Spleen (tissue), 11 donors: Measurements from ENCODE around the gene TEKTIP1. TPM values are rescaled to one million over a fixed set of nuclear protein-coding genes. Genes with fewer than 3 reads are reported as not detected.

Source experiments
- DNase-seq: peaks from one replicate; pipeline ENCODE4 v3.0.0-alpha.2; 2020
- H3K27ac ChIP-seq, 8 donors: fragments of 200-600 bp; sonication (generic) in 7 of 8; 1 replicate in 4 of 8; 2 replicates in 4 of 8; pipeline versions ENCODE4 v1.5.0 to v1.8.0; 2016 to 2021; ENCODE audit warnings: inconsistent platforms in 4 of 8, mild to moderate bottlenecking in 4 of 8, moderate library complexity in 1 of 8
- H3K27me3 ChIP-seq, 7 donors: fragments of 200-600 bp; sonication (generic) in 6 of 7; replicated peaks in 1 of 7; 1 replicate in 4 of 7; 2 replicates in 3 of 7; pipeline versions ENCODE4 v1.5.0 to v1.8.0; 2016 to 2021; ENCODE audit warnings: inconsistent platforms in 3 of 7, mild to moderate bottlenecking in 1 of 7
- H3K36me3 ChIP-seq, 6 donors: fragments of 200-600 bp; sonication (generic) in 5 of 6; 1 replicate in 4 of 6; 2 replicates in 2 of 6; pipeline versions ENCODE4 v1.5.0 to v1.8.0; 2016 to 2021; ENCODE audit warnings: inconsistent platforms in 2 of 6
- H3K4me1 ChIP-seq, 6 donors: fragments of 200-600 bp; sonication (generic) in 5 of 6; 1 replicate in 3 of 6; 2 replicates in 3 of 6; pipeline versions ENCODE4 v1.5.0 to v1.8.0; 2016 to 2021; ENCODE audit warnings: inconsistent platforms in 3 of 6
- H3K4me3 ChIP-seq, 8 donors: fragments of 200-600 bp; sonication (generic) in 7 of 8; 1 replicate in 4 of 8; 2 replicates in 4 of 8; pipeline versions ENCODE4 v1.5.0 to v1.8.0; 2016 to 2021; ENCODE audit warnings: inconsistent platforms in 4 of 8, mild to moderate bottlenecking in 4 of 8, moderate library complexity in 2 of 8
- H3K9me3 ChIP-seq, 8 donors: fragments of 200-600 bp; sonication (generic) in 7 of 8; 1 replicate in 4 of 8; 2 replicates in 4 of 8; pipeline versions ENCODE4 v1.5.0 to v1.8.0; 2016 to 2021; ENCODE audit warnings: inconsistent platforms in 4 of 8
- POLR2A ChIP-seq, 3 donors: fragments of 450-650 bp; IDR thresholded peaks; one replicate each; pipeline ENCODE4 v1.5.1; 2017; ENCODE audit warnings: antibody characterized with exemption in 3 of 3, mild to moderate bottlenecking in 1 of 3
- POLR2AphosphoS5 ChIP-seq, 3 donors: sonication (generic); formaldehyde crosslinking; IDR thresholded peaks; one replicate each; pipeline ENCODE4 v1.5.1; 2017; ENCODE audit warnings: antibody characterized with exemption in 3 of 3
- WGBS, 5 donors: extraction: QIAGEN DNeasy Blood & Tissue Kit in 3 of 5; methylation state at CpG; one replicate each; pipeline versions ENCODE4 v1.1.5 to v1.1.7; 2013 to 2018; 5-methylcytosine and 5-hydroxymethylcytosine counted together
- intact Hi-C: fragments of 100-400 bp; cut with DNase I; formaldehyde crosslinking; loops from one replicate; pipeline ENCODE4 v1.15.0; 2023; ENCODE audit warnings: low total_unique reads
- polyA plus RNA-seq, 3 donors: library from polyadenylated mRNA; stranded (reverse); fragments of 200-250 nt; gene quantifications; one replicate each; pipeline ENCODE4 v1.2.1, GENCODE V29; 2013
- total RNA-seq, 7 donors: library from RNA; depleted of rRNA in 3 of 7; stranded (reverse); fragments of >200 nt in 3 of 7; fragmentation: NEBNext Ultra II Directional in 4 of 7; extraction: Animal tissue kit (Norgen Biotek cat#: 25700) in 4 of 7; gene quantifications; one replicate each; pipeline versions ENCODE4 v1.1.0 to v1.2.1, GENCODE V29; 2016 to 2021
- TF ChIP-seq, protein P1 (sequence below), 11 experiments: fragments of 200-600 bp in 7 of 11; fragments of 450-650 bp in 4 of 11; sonication (generic) in 4 of 11; IDR thresholded peaks in 8 of 11; conservative IDR thresholded peaks in 3 of 11; 1 replicate in 7 of 11; 2 replicates in 4 of 11; pipeline versions ENCODE4 v1.4.0 to v1.8.0; 2016 to 2021; ENCODE audit warnings: antibody characterized with exemption in 11 of 11, inconsistent platforms in 4 of 11, mild to moderate bottlenecking in 1 of 11
- donor health status: healthy with polysubstance abuse.
- donor health status: DM: no; HTN: no; CAD: no; lungs with moderate emphysema.
- donor health status: DM: no; HTN: no; CAD: no.
- donor health status: Bipolar disorder and iron deficiency.
- donor health status: healthy.
- donor health status: DM: no; HTN: no; CAD: no.
- donor health status: DM: yes; HTN: yes; CAD: no.

TEKTIP1 gene
- total and polyA plus RNA-seq, 10 donors: 1.2 to 7.4 (median 3.1) TPM; not detected in 1

DNA sequence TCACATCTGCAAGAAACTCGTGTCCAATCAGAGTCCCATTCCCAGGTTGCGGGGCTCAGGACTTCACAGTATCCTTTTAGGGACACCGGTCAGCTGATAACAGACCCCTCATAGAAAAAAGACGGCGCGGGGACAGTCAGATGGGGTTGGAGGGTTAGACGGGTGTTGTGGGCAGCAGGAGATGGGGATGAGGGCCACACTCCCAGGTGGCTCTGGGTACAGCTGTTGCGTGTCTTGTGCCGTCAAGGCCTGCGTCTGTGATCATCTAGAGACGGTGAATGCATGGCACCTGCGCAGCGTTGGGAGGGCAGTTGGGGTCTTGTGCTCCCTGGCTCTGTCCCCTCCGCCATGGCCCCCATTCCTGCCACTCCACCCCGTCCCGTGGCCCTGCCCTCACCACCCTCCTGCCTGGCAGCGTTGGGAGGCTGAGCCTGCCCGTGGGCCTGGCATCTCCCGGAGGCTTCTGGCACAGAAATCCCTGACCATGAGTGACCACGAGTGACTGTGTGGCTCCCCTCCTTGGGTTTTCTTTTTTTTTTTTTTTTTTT is 14.0 kb upstream of the TEKTIP1 start:
- Histone ChIP-seq H3K36me3 (peaks cover 10 to 85% (median 61%) of the 10 kb centered on the region in 6 donors), H3K9me3 (no peaks in the 10 kb centered on the region), H3K27ac (no peak overlapping the region), H3K27me3 (no peaks in the 10 kb centered on the region), H3K4me1 (peaks cover 0 to 11% (median 0%) of the 10 kb centered on the region in 6 donors), H3K4me3 (no peak overlapping the region)
- intact Hi-C loops: no loop called here
- TF ChIP-seq, protein P1, sequence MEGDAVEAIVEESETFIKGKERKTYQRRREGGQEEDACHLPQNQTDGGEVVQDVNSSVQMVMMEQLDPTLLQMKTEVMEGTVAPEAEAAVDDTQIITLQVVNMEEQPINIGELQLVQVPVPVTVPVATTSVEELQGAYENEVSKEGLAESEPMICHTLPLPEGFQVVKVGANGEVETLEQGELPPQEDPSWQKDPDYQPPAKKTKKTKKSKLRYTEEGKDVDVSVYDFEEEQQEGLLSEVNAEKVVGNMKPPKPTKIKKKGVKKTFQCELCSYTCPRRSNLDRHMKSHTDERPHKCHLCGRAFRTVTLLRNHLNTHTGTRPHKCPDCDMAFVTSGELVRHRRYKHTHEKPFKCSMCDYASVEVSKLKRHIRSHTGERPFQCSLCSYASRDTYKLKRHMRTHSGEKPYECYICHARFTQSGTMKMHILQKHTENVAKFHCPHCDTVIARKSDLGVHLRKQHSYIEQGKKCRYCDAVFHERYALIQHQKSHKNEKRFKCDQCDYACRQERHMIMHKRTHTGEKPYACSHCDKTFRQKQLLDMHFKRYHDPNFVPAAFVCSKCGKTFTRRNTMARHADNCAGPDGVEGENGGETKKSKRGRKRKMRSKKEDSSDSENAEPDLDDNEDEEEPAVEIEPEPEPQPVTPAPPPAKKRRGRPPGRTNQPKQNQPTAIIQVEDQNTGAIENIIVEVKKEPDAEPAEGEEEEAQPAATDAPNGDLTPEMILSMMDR (IDR thresholded peaks at IDR 0.05 in 8 of 11, conservative IDR thresholded peaks at IDR 0.05 in 3 of 11): no peak
- peak in 1 of 3 donors; percentile 4 for TF ChIP-seq POLR2AphosphoS5 (IDR thresholded peaks at IDR 0.05)
- DNase-seq: no peak
- 91 to 99% (median 95%) methylated on average over 20 of the region's 20 CpGs for WGBS, 5 donors

DNA sequence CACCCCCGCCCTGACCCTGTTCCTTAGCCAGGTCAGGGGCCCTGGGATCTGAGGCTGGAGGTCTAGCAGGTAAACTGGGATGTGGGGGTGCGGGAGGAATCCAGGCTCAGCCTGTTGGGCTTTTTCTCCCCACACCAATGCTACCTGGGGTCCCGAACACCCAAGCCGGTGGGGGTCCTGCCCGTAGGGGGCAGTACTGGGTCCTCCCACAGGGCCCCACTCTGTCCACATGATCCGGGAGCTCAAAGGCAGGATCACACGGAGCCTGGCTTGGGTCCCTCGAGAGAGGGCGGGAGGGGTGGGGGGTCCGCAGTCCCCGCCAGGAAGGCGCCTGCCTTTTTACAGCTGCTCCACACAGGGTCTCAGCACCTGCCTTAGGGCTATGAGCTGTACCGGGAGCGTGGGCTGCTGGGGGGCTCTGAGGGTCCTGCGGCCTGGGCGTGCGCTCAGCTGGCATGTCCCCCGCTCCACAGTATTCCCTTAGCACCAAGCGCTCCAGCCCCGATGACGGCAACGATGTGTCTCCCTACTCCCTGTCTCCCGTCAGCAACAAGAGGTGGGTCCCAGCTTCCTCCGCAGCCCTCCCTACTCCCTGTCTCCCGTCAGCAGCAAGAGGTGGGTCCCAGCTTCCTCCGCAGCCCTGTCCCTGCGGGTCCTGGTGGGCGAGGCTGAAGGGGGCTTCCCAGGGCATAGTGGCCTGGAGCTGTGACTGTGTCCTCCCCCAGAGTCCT is 12.3 kb upstream of the TEKTIP1 start:
- TF ChIP-seq POLR2AphosphoS5 (IDR thresholded peaks at IDR 0.05) (no peak), POLR2A (IDR thresholded peaks at IDR 0.05) (no peak)
- TF ChIP-seq, protein P1 (IDR thresholded peaks at IDR 0.05 in 8 of 11, conservative IDR thresholded peaks at IDR 0.05 in 3 of 11): no peak
- Histone ChIP-seq H3K9me3 (no peaks in the 10 kb centered on the region), H3K27ac (no peak overlapping the region), H3K4me1 (no peaks in the 10 kb centered on the region), H3K4me3 (no peak overlapping the region), H3K27me3 (no peaks in the 10 kb centered on the region), H3K36me3 (peaks cover 10 to 84% (median 67%) of the 10 kb centered on the region in 6 donors)
- no peak for DNase-seq
- intact Hi-C loops: no loop called here
- WGBS, 5 donors: 92 to 98% (median 94%) methylated on average over 23 to 28 of the region's 28 CpGs

DNA sequence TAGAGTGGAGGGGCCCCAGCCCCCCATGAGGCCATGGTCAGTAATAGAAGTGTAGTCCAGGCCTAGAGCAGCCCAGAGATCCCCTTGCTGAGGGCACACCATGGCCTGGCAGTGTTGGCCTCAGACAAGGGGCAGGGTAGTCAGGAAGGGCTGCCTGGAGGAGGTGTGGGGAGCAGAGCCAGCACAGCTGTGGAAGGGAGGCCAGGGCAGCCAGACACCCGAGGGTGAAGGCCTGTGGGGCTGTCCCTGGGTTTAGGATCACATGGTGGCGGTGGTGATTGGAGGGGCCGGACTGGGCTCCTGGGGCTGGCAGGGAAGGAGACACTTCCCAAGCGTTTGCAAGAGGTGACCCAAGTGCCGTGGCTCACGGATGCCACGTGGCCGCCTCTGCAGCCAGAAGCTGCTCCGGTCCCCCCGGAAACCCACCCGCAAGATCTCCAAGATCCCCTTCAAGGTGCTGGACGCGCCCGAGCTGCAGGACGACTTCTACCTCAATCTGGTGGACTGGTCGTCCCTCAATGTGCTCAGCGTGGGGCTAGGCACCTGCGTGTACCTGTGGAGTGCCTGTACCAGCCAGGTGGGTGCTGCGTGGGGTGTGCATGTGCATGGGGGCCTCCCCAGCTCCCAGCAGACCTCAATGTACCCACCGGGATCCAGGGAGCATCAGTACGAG is 11.6 kb upstream of the TEKTIP1 start:
- 94 to 99% (median 96%) methylated on average over 17 to 21 of the region's 21 CpGs for WGBS, 5 donors
- TF ChIP-seq, protein P1 (IDR thresholded peaks at IDR 0.05 in 8 of 11, conservative IDR thresholded peaks at IDR 0.05 in 3 of 11): no peak
- no peak for DNase-seq

DNA sequence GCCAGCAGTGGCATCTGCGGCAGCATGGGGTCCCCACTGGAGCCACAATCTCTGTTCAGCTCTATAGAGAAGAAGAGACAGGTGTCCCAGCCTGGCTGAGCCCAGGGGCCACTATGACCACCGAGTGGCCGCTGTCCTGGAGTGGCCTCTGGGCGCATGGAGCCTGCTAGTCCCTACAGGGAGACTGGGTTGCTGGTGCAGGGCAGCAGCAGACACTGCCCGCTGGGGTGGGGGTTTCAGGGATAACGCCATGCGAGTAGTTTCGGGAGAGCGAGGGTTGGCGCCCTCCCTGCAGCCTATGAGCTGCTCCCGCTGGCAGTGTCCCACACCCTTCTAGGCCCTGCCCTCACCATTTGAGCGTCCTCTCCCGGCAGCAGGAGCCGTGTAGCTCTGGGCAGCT is 10.9 kb upstream of the TEKTIP1 start:
- Histone ChIP-seq H3K27ac (no peak overlapping the region), H3K4me1 (no peaks in the 10 kb centered on the region), H3K9me3 (no peaks in the 10 kb centered on the region), H3K36me3 (peaks cover 10 to 84% (median 72%) of the 10 kb centered on the region in 6 donors), H3K4me3 (no peak overlapping the region), H3K27me3 (no peaks in the 10 kb centered on the region)
- TF ChIP-seq POLR2A (IDR thresholded peaks at IDR 0.05): no peak
- TF ChIP-seq, protein P1 (IDR thresholded peaks at IDR 0.05 in 8 of 11, conservative IDR thresholded peaks at IDR 0.05 in 3 of 11): no peak
- TF ChIP-seq POLR2AphosphoS5 (IDR thresholded peaks at IDR 0.05): no peak
- 96 to 99% (median 97%) methylated on average over 12 to 14 of the region's 14 CpGs for WGBS, 5 donors
- DNase-seq: no peak
- intact Hi-C loops: no loop called here

More for the DNA sequence above, 11.6 kb upstream of the TEKTIP1 start:
- H3K4me3 ChIP-seq: no peak overlapping the region
- H3K9me3 ChIP-seq: no peaks in the 10 kb centered on the region
- no peaks in the 10 kb centered on the region for H3K4me1 ChIP-seq
- no peak overlapping the region for H3K27ac ChIP-seq
- peaks cover 10 to 84% (median 71%) of the 10 kb centered on the region in 6 donors for H3K36me3 ChIP-seq
- intact Hi-C loops: no loop called here
- H3K27me3 ChIP-seq: no peaks in the 10 kb centered on the region
